Activated CD8-positive, alpha-beta T cell treated with anti-CD3 and anti-CD28 coated beads for 36 hours (primary cell): ENCODE data around the gene DUSP5. TPM values are rescaled to one million over a fixed set of nuclear protein-coding genes. Genes with fewer than 3 reads are reported as not detected.
"Not testable (repeated sequence)": the region's sequence is repeated elsewhere in the genome, so short reads cannot be mapped to it uniquely, and the experiment has no call there.

Source experiments
- ATAC-seq: fragments of 200-7000 bp; cut with Tn5 transposase; one replicate; pipeline ENCODE4 v1.10.0; 2021; ENCODE audit warnings: mild to moderate bottlenecking, moderate library complexity
- CTCF ChIA-PET: fragments of 350-600 bp; sonication (Branson Sonifier 250); formaldehyde crosslinking; loops from one replicate; lab custom pipeline; 2021; ENCODE audit warnings: antibody characterized with exemption; lab: Charles Lee
- POLR2A ChIA-PET: fragments of 350-600 bp; sonication (Branson Sonifier 250); formaldehyde crosslinking; loops from one replicate; lab custom pipeline; 2021; ENCODE audit warnings: antibody characterized with exemption; lab: Charles Lee
- DNase-seq: peaks from one replicate; pipeline ENCODE4 v3.0.0-alpha.2; 2020
- H3K27ac Mint-ChIP-seq: one replicate; pipeline ENCODE4 v1.8.0; 2021; ENCODE audit warnings: mild to moderate bottlenecking, mixed read lengths
- H3K27me3 Mint-ChIP-seq: one replicate; pipeline ENCODE4 v1.8.0; 2021; ENCODE audit warnings: mixed read lengths
- H3K36me3 Mint-ChIP-seq: one replicate; pipeline ENCODE4 v1.8.0; 2021; ENCODE audit warnings: low read depth, mixed read lengths
- H3K4me1 Mint-ChIP-seq: one replicate; pipeline ENCODE4 v1.8.0; 2021; ENCODE audit warnings: low read depth, mixed read lengths
- H3K4me3 Mint-ChIP-seq: one replicate; pipeline ENCODE4 v1.8.0; 2021; ENCODE audit warnings: mild to moderate bottlenecking, moderate library complexity, mixed read lengths
- H3K9me3 Mint-ChIP-seq: one replicate; pipeline ENCODE4 v1.8.0; 2021; ENCODE audit warnings: mixed read lengths
- CTCF ChIP-seq: fragments of 200-600 bp; IDR thresholded peaks from one replicate; pipeline ENCODE4 v1.8.0; 2022; ENCODE audit warnings: antibody characterized with exemption, mild to moderate bottlenecking
- intact Hi-C: fragments of 100-400 bp; cut with micrococcal nuclease; formaldehyde crosslinking; loops from one replicate; pipeline ENCODE4 v1.10.0; 2022
- total RNA-seq, 2 experiments: library from RNA; stranded (reverse); gene quantifications; one replicate each; pipeline ENCODE4 v1.2.3, GENCODE V29; 2021

The DUSP5 gene
- total RNA-seq, 2 experiments from 2014 or later = 49.4 to 50.8 TPM

- peaks cover 42% of the 10 kb centered on the region for H3K4me1 Mint-ChIP-seq
- POLR2A ChIA-PET = interaction anchor here (0.6 to 0.7 kb wide), 2 partner anchors 165 to 249 kb away, joined by 3 read pairs; no protein-coding TSS in a partner anchor
- ATAC-seq = peak; percentile 77
- no peaks in the 10 kb centered on the region for H3K27me3 Mint-ChIP-seq
- no peaks in the 10 kb centered on the region for H3K9me3 Mint-ChIP-seq
- CTCF ChIA-PET = interaction anchor here (1.3 kb wide), 1 partner anchor 106 kb away, joined by 4 read pairs; no protein-coding TSS in a partner anchor
- intact Hi-C loops = no loop called here
- DNase-seq = peak; percentile 69
- H3K4me3 Mint-ChIP-seq = no peak overlapping the region
- no peaks in the 10 kb centered on the region for H3K36me3 Mint-ChIP-seq
- H3K27ac Mint-ChIP-seq = peak overlapping the region; percentile 48
- no peak for TF ChIP-seq CTCF
Measured at GRCh38 chr10:110460111-110460809, 37.4 kb upstream of the DUSP5 start.

- no peak overlapping the region for H3K4me3 Mint-ChIP-seq
- H3K27me3 Mint-ChIP-seq = no peaks in the 10 kb centered on the region
- DNase-seq (peak; percentile 25), ATAC-seq (no peak)
- CTCF ChIA-PET = interaction anchor here (1.3 kb wide), 1 partner anchor 107 kb away, joined by 4 read pairs; no protein-coding TSS in a partner anchor
- no peak for TF ChIP-seq CTCF
- no peaks in the 10 kb centered on the region for H3K36me3 Mint-ChIP-seq
- H3K9me3 Mint-ChIP-seq = no peaks in the 10 kb centered on the region
- H3K27ac Mint-ChIP-seq = peak overlapping the region; percentile 48
- intact Hi-C loops = no loop called here
- peaks cover 34% of the 10 kb centered on the region for H3K4me1 Mint-ChIP-seq
- POLR2A ChIA-PET = interaction anchor here (0.7 kb wide), 1 partner anchor 164 kb away, joined by 3 read pairs; no protein-coding TSS in a partner anchor
Measured at GRCh38 chr10:110461088-110461487, 36.6 kb upstream of the DUSP5 start.

- no peak for ATAC-seq
- DNase-seq = no peak
- CTCF ChIA-PET = no interaction called here
- H3K27ac Mint-ChIP-seq = no peak overlapping the region
- TF ChIP-seq CTCF = no peak
- no peaks in the 10 kb centered on the region for H3K9me3 Mint-ChIP-seq
- no peaks in the 10 kb centered on the region for H3K36me3 Mint-ChIP-seq
- no peaks in the 10 kb centered on the region for H3K27me3 Mint-ChIP-seq
- POLR2A ChIA-PET = no interaction called here
- H3K4me3 Mint-ChIP-seq = no peak overlapping the region
- H3K4me1 Mint-ChIP-seq = peaks cover 30% of the 10 kb centered on the region
- intact Hi-C loops = no loop called here
Measured at GRCh38 chr10:110461530-110461929, 36.2 kb upstream of the DUSP5 start.

- no peak for TF ChIP-seq CTCF
- intact Hi-C loops = no loop called here
- Mint-ChIP-seq H3K27me3 (no peaks in the 10 kb centered on the region), H3K27ac (no peak overlapping the region), H3K9me3 (no peaks in the 10 kb centered on the region), H3K36me3 (no peaks in the 10 kb centered on the region), H3K4me3 (no peak overlapping the region), H3K4me1 (peaks cover 27% of the 10 kb centered on the region)
- DNase-seq (no peak), ATAC-seq (no peak)
- CTCF ChIA-PET = interaction anchor here (1.4 kb wide), 1 partner anchor 20 kb away, joined by 3 read pairs; no protein-coding TSS in a partner anchor
- POLR2A ChIA-PET = interaction anchor here (0.8 to 1.6 kb wide), 2 partner anchors 8 to 9 kb away, joined by 4 read pairs; no protein-coding TSS in a partner anchor
Measured at GRCh38 chr10:110462166-110463095, 35.3 kb upstream of the DUSP5 start.

- H3K27me3 Mint-ChIP-seq, H3K4me1 Mint-ChIP-seq, H3K36me3 Mint-ChIP-seq, H3K4me3 Mint-ChIP-seq, H3K27ac Mint-ChIP-seq, DNase-seq, POLR2A ChIA-PET, CTCF ChIA-PET, ATAC-seq, H3K9me3 Mint-ChIP-seq: not testable (repeated sequence)
- intact Hi-C loops = loop anchor here (2.0 kb wide), 1 partner anchor 13 kb away; no protein-coding TSS in a partner anchor
Measured at GRCh38 chr10:110468258-110468657, 29.4 kb upstream of the DUSP5 start.

GRCh38 chr10:110470541-110470940, 27.2 kb upstream of the DUSP5 start:
- ChIA-PET POLR2A (interaction anchor here (0.6 kb wide), 1 partner anchor 164 kb away, joined by 3 read pairs; no protein-coding TSS in a partner anchor), CTCF (interaction anchor here (0.7 kb wide), 1 partner anchor 76 kb away, joined by 3 read pairs; no protein-coding TSS in a partner anchor)
- H3K27me3 Mint-ChIP-seq, ATAC-seq, DNase-seq, H3K4me3 Mint-ChIP-seq, H3K27ac Mint-ChIP-seq, H3K4me1 Mint-ChIP-seq, intact Hi-C loops, H3K36me3 Mint-ChIP-seq, H3K9me3 Mint-ChIP-seq: not testable (repeated sequence)
